Loucy (cell line): Measurements from ENCODE around the gene GNPDA1.

Source experiments
- H2AFZ ChIP-seq: fragments of 200-600 bp; sonication (generic); 2 replicates; pipeline ENCODE4 v1.6.0; 2016; ENCODE audit warnings: antibody characterized with exemption, mild to moderate bottlenecking, low read length, moderate library complexity
- H3F3A ChIP-seq: fragments of 200-600 bp; 2 replicates; pipeline ENCODE4 v1.6.0; 2016; ENCODE audit warnings: antibody characterized with exemption, low read depth, mild to moderate bottlenecking
- H3K27me3 ChIP-seq: fragments of 200-600 bp; sonication (generic); 2 replicates; pipeline ENCODE4 v1.6.1; 2014; ENCODE audit warnings: low read length, mild to moderate bottlenecking; ENCODE audit not compliant: insufficient read depth, poor library complexity, severe bottlenecking
- H3K36me3 ChIP-seq: fragments of 200-600 bp; sonication (generic); 2 replicates; pipeline ENCODE4 v1.6.1; 2016; ENCODE audit warnings: low read length; ENCODE audit not compliant: insufficient read depth
- H3K4me1 ChIP-seq: fragments of 200-600 bp; sonication (generic); 2 replicates; pipeline ENCODE4 v1.5.1; 2014; ENCODE audit warnings: low read length, mild to moderate bottlenecking; ENCODE audit not compliant: insufficient read depth, poor library complexity, severe bottlenecking
- H3K4me2 ChIP-seq: fragments of 200-600 bp; sonication (generic); 2 replicates; pipeline ENCODE4 v1.6.0; 2014; ENCODE audit warnings: antibody characterized with exemption, low read length, low read depth, mild to moderate bottlenecking; ENCODE audit not compliant: poor library complexity, severe bottlenecking
- H3K4me3 ChIP-seq: fragments of 200-600 bp; sonication (generic); 2 replicates; pipeline ENCODE4 v1.5.1; 2014; ENCODE audit warnings: low read length, mild to moderate bottlenecking, mixed read lengths; ENCODE audit not compliant: poor library complexity, severe bottlenecking
- H3K79me2 ChIP-seq: fragments of 200-600 bp; sonication (generic); 2 replicates; pipeline ENCODE4 v1.6.1; 2014; ENCODE audit warnings: low read length; ENCODE audit not compliant: insufficient read depth
- H3K9ac ChIP-seq: fragments of 200-600 bp; sonication (generic); 2 replicates; pipeline ENCODE4 v1.6.0; 2014; ENCODE audit warnings: mild to moderate bottlenecking, low read depth, low read length, moderate library complexity; ENCODE audit not compliant: poor library complexity, severe bottlenecking
- H3K9me2 ChIP-seq: fragments of 200-600 bp; sonication (generic); replicated peaks from 2 replicates; pipeline ENCODE4 v1.6.1; 2016; ENCODE audit warnings: low read depth, low read length, mixed read lengths
- H3K9me3 ChIP-seq: fragments of 200-600 bp; sonication (generic); 2 replicates; pipeline ENCODE4 v1.6.1; 2014; ENCODE audit warnings: mild to moderate bottlenecking, antibody characterized with exemption, low read length, low read depth; ENCODE audit not compliant: insufficient read depth
- H4K20me1 ChIP-seq: fragments of 200-600 bp; sonication (generic); 2 replicates; pipeline ENCODE4 v1.6.0; 2014; ENCODE audit warnings: antibody characterized with exemption, low read length, mild to moderate bottlenecking; ENCODE audit not compliant: insufficient read depth, poor library complexity, severe bottlenecking
- CTCF ChIP-seq: fragments of 200-600 bp; sonication (generic); conservative IDR thresholded peaks from 2 replicates; pipeline ENCODE4 v1.5.1; 2014; ENCODE audit warnings: mild to moderate bottlenecking, antibody characterized with exemption, low read length
- EZH2phosphoT487 ChIP-seq: fragments of 200-600 bp; IDR thresholded peaks from 2 replicates; pipeline ENCODE4 v1.6.1; 2018; ENCODE audit warnings: antibody characterized with exemption, mild to moderate bottlenecking, moderate library complexity, borderline replicate concordance

GNPDA1 gene

GRCh38 chr5:141961466-141961865 lies 51.4 kb downstream of the GNPDA1 start:
- TF ChIP-seq EZH2phosphoT487 (no peak), CTCF (no peak)
- peak overlapping the region; percentile 39 for H3K9ac ChIP-seq
- H3K4me3 ChIP-seq, result peak overlapping the region; percentile 18
- H2AFZ ChIP-seq, result peak overlapping the region; percentile 54
- no peaks in the 10 kb centered on the region for H3K79me2 ChIP-seq
- H3K27me3 ChIP-seq, result no peaks in the 10 kb centered on the region
- no peaks in the 10 kb centered on the region for H3K36me3 ChIP-seq
- H3F3A ChIP-seq, result no peaks in the 10 kb centered on the region
- no peaks in the 10 kb centered on the region for H3K9me3 ChIP-seq
- H3K4me2 ChIP-seq, result peak overlapping the region; percentile 51
- no peaks in the 10 kb centered on the region for H3K9me2 ChIP-seq
- peaks cover 38% of the 10 kb centered on the region for H3K4me1 ChIP-seq
- no peaks in the 10 kb centered on the region for H4K20me1 ChIP-seq

- Histone ChIP-seq H3K4me2 (peak overlapping the region; percentile 51), H3K9ac (peak overlapping the region; percentile 39), H3K27me3 (no peaks in the 10 kb centered on the region), H3K79me2 (no peaks in the 10 kb centered on the region), H3K36me3 (no peaks in the 10 kb centered on the region), H3K9me2 (no peaks in the 10 kb centered on the region), H2AFZ (peak overlapping the region; percentile 54), H3F3A (no peaks in the 10 kb centered on the region), H3K4me1 (peaks cover 38% of the 10 kb centered on the region), H3K9me3 (no peaks in the 10 kb centered on the region), H4K20me1 (no peaks in the 10 kb centered on the region), H3K4me3 (peak overlapping the region; percentile 18)
- TF ChIP-seq CTCF, result peak; percentile 83
- TF ChIP-seq EZH2phosphoT487, result no peak
Observed at GRCh38 chr5:141960449-141961323, 52.1 kb downstream of the GNPDA1 start.

- no peak overlapping the region for H3K9ac ChIP-seq
- no peaks in the 10 kb centered on the region for H3F3A ChIP-seq
- no peaks in the 10 kb centered on the region for H3K9me2 ChIP-seq
- H3K4me1 ChIP-seq, result peaks cover 38% of the 10 kb centered on the region
- H3K9me3 ChIP-seq, result no peaks in the 10 kb centered on the region
- H3K79me2 ChIP-seq, result no peaks in the 10 kb centered on the region
- H3K4me2 ChIP-seq, result peak overlapping the region; percentile 88
- no peaks in the 10 kb centered on the region for H4K20me1 ChIP-seq
- H3K27me3 ChIP-seq, result no peaks in the 10 kb centered on the region
- H2AFZ ChIP-seq, result no peak overlapping the region
- H3K4me3 ChIP-seq, result no peak overlapping the region
- TF ChIP-seq CTCF (peak; percentile 70), EZH2phosphoT487 (no peak)
- H3K36me3 ChIP-seq, result no peaks in the 10 kb centered on the region
Observed at GRCh38 chr5:141960018-141960417, 52.8 kb downstream of the GNPDA1 start.
